Astrocyte of the hippocampus (primary cell): ENCODE results near the gene GNG13.

Experiments
- DNase-seq: peaks from one replicate; pipeline ENCODE4 v3.0.0; 2011; ENCODE audit warnings: low read depth, low spot score

GNG13 gene

GRCh38 chr16:794091-794822 lies 6.3 kb downstream of the GNG13 start:
- no peak for DNase-seq

- DNase-seq, result no peak
These were observed 7.1 kb downstream of the GNG13 start for GRCh38 chr16:793414-793813.

GRCh38 chr16:792221-792995 lies 8.1 kb downstream of the GNG13 start:
- DNase-seq, result no peak

- no peak for DNase-seq
These were observed 9.4 kb downstream of the GNG13 start for GRCh38 chr16:791131-791530.

- DNase-seq, result no peak
These were observed 10.4 kb downstream of the GNG13 start for GRCh38 chr16:790086-790485.

- DNase-seq, result no peak
These were observed 11.2 kb downstream of the GNG13 start for GRCh38 chr16:789191-789850.

GRCh38 chr16:788399-789126 lies 12.0 kb downstream of the GNG13 start, which contains the start of gene CHTF18:
Gene CHTF18, plus strand, starts transcription at chr16:788620. Its CDS starts 65 bp downstream, at chr16:788685.
- DNase-seq, result peak; percentile 98

- no peak for DNase-seq
These were observed 12.5 kb downstream of the GNG13 start, which contains the start of gene RPUSD1 for GRCh38 chr16:787978-788398. Gene RPUSD1, minus strand, starts transcription at chr16:788381. Its CDS starts 644 bp downstream, at chr16:787737.

GRCh38 chr16:787321-787966 lies 13.1 kb downstream of the GNG13 start:
- no peak for DNase-seq

GRCh38 chr16:785563-786535 lies 14.7 kb downstream of the GNG13 start:
- DNase-seq, result peak; percentile 83

- DNase-seq, result no peak
These were observed 16.1 kb downstream of the GNG13 start for GRCh38 chr16:784431-784830.

- no peak for DNase-seq
These were observed 17.0 kb downstream of the GNG13 start for GRCh38 chr16:783404-784161.

GRCh38 chr16:782766-783403 lies 17.6 kb downstream of the GNG13 start:
- no peak for DNase-seq

GRCh38 chr16:782258-782657 lies 18.3 kb downstream of the GNG13 start:
- no peak for DNase-seq

GRCh38 chr16:781346-782010 lies 19.1 kb downstream of the GNG13 start:
- DNase-seq, result no peak

- DNase-seq, result no peak
These were observed 20.2 kb downstream of the GNG13 start for GRCh38 chr16:780296-780695.

- no peak for DNase-seq
These were observed 21.0 kb downstream of the GNG13 start for GRCh38 chr16:779561-779960.

GRCh38 chr16:778909-779527 lies 21.5 kb downstream of the GNG13 start:
- no peak for DNase-seq
